Body of pancreas (tissue), 4 donors: Measurements from ENCODE around the gene DDR2.

Experiments used
- CTCF ChIP-seq, 7 experiments: fragments of 450-650 bp in 4 of 7; fragments of 200-600 bp in 3 of 7; sonication (generic) in 3 of 7; IDR thresholded peaks; one replicate each; pipeline ENCODE4 v1.5.1; 2016 to 2019; ENCODE audit warnings: antibody characterized with exemption in 7 of 7
- POLR2A ChIP-seq, 3 donors: fragments of 450-650 bp; IDR thresholded peaks; one replicate each; pipeline ENCODE4 v1.6.1; 2016; ENCODE audit warnings: antibody characterized with exemption in 3 of 3, mild to moderate bottlenecking in 2 of 3

GRCh38 chr1:162703708-162704107, 71.4 kb downstream of the DDR2 start:
- TF ChIP-seq CTCF (IDR thresholded peaks at IDR 0.05) (no peak), POLR2A (IDR thresholded peaks at IDR 0.05) (no peak)
